HG03066 (cell line): Measurements from ENCODE around the gene RASL10B.

Experiments used
- ATAC-seq: cut with Tn5 transposase; IDR thresholded peaks from one replicate; pipeline ENCODE4 v1.9.1; 2021; ENCODE audit warnings: low read depth; ENCODE audit not compliant: unreplicated experiment

Gene RASL10B

GRCh38 chr17:35716897-35717465 lies 14.5 kb upstream of the RASL10B start:
- ATAC-seq = no peak

DNA sequence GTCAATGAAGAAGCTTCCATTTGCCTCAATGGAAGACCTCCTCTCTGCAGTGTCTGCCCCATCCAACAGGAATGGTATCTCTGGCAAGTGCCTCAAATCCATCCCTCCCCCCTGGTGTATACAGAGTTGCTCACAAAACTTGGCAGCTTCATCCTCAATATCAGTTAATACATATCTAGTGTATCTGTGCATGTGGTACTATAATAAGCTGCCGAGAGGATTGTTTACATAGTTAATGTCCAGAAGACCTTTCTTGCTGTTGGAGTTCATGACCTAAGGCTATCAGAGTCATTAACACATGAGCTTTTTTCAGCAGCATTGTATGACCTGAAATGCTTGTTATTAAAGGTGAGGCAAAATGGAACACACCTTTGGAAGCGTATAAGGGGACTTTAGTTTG lies 14.0 kb upstream of the RASL10B start:
- no peak for ATAC-seq

GRCh38 chr17:35723735-35724134 lies 7.7 kb upstream of the RASL10B start:
- ATAC-seq = no peak

DNA sequence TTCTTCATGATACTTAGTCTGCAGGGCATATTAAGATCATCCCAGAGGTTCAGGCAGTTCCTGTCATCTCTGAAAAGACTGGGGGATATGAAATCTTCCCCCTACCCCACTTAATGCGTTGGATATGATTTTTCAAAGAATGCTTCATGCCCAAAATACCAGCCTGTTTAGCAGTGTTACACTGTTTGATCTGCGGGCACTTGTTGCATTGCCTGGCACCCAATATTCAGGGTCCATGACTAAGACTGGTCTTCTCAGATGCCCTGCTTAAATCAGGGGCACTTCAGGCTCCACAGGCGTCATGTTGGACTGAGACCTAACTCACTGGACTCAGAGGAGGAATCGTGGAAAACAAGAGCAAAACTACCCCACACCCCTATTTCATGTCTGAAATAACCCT lies 6.4 kb upstream of the RASL10B start:
- no peak for ATAC-seq

GRCh38 chr17:35725802-35726126 lies 5.7 kb upstream of the RASL10B start:
- no peak for ATAC-seq

DNA sequence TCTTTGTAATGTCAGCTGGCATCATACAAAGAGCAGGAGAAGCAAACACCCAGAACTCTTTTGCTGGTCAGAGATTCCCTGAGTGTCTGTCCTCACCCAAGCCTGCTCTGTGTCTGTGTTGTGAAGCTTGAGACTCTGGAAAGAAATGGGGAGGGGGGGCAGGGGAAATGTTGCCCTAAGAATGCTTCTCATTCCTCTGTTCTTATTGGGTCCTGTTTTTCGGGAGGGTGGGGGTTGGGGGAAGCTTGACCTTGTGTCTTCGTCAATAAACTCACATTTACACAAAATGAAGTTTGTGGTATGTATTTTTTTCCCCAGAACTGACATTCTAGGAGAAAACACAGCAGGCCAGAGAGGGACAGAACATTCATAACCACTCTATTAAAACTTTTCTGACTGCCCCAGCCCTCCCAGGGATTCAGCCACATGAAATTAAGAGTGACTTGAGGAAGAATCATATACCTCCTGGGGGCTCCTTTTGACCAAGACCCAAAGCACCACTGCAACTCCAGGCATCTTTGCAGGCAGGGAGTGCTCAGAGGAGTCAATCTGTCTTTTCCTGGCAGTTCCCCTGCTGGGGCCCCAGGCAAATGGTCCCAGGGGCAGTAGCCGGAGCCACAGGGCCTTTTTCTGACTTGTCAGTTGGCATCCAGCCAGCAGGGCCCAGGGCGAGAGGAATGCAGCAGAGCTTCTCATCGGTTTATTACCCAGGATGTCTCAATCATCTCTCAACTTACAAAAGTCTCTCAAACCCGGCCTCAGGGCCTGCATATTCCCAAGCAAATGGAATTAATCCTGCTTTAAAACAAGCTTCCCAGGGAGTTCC lies 5.1 kb upstream of the RASL10B start:
- ATAC-seq = no peak

DNA sequence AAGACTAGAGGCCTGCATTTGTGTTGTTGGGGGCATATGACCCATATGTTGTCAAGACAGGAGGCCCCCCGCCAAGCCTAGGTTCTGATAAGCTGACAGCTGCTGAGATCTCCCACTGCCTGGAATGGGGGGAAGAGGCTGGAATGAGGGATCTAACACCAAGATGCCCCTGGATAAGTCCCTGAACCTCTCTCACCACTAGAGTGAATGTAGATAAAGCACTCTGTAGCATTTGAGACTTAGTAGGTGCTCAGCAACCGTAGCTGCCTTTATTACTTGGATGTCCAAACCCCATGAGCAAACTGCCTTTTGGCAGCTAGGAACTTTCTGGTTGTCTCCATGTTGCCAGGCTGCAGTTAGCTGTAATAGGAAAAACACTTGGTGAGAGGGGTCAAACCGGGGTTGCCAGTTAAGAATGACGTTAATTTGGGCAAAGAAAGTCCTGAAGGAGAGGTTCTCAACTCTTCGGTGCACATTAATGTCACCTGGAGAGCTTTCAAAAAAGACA lies 4.4 kb upstream of the RASL10B start:
- ATAC-seq = no peak

- no peak for ATAC-seq
These were observed 3.8 kb upstream of the RASL10B start for GRCh38 chr17:35727635-35728034.

GRCh38 chr17:35728551-35728950 lies 2.9 kb upstream of the RASL10B start:
- ATAC-seq = no peak

DNA sequence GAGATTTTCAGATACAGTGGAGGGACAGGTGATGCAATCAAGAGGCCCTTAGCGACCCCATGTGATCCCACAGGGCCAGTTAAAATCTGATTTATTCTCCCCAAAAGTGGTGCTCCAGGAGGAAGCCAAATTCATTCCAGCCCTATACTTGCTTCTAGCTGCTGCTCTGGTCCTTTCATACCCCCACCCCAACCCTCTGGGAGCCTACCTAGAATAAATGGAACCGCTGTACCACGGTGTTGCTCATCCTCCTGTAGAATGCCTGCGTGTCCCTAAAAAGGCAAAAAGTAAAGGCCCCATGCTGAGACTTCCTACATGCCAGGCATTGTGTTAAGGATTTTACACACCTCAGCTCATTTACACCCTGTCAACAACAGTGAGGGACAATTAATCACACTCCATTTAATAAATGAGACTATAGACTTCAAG lies 2.0 kb upstream of the RASL10B start:
- no peak for ATAC-seq

GRCh38 chr17:35730400-35731005 lies 936 bp upstream of the RASL10B start:
- no peak for ATAC-seq

GRCh38 chr17:35731917-35732805 lies 722 bp downstream of the RASL10B start:
- no peak for ATAC-seq

DNA sequence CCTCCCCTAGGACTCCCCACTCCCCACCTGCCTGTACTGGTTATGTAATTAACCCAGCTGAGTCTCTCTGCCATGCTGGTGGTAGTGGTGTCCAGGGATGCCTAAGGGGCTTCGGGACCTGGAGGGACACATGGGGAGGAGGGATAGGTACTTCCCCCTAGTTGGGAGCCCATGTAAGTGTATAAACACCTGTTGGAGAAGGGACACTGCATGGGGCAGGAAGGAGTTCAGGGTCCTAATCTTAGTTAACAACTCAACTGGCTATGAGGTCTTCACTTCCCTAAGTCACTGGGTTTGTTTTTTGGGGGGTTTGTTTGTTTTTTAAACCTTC lies 1.3 kb downstream of the RASL10B start:
- ATAC-seq = no peak

DNA sequence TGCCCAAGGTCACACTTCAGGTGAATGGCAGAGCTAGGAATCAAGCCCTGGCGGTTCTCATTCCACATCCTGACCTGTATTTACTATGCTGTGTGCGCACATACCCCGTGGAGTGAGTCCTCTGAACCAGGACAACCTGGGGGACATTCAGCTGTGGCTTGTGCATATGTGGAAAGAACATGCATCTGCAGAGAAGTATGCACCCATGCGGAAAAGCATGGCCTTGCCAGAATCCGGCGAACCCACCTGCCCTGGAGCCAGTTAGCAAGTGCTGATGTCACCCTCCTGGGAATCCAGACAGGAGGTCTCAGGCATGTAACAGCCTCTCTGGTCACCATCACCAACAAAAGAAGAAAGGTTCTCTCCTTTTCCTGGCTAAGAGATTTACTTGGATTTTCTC lies 1.9 kb downstream of the RASL10B start:
- no peak for ATAC-seq

- no peak for ATAC-seq
These were observed 3.0 kb downstream of the RASL10B start for GRCh38 chr17:35734396-35734795.

- no peak for ATAC-seq
These were observed 3.8 kb downstream of the RASL10B start for GRCh38 chr17:35735036-35735805.

DNA sequence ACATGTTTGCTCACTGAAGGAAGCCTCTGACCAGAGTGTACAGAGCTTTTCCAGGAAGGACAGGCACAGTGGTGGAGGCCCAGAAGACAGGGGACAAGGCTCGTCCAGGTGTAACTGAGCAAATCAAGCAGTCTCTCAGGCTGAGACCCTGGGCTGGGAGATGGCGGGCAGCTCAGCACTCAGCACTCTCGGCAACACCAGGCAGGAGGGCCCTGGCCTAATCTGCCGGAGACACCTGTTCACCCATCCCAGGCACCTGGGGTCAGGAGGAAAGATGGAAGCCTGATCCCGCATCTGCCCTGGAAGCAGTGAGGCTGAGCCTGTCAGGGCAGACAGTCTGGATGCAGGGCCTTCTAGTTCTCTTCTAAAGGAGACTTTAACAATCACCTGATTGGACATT lies 4.8 kb downstream of the RASL10B start:
- ATAC-seq = no peak

- no peak for ATAC-seq
These were observed 7.2 kb downstream of the RASL10B start for GRCh38 chr17:35738519-35739133.

DNA sequence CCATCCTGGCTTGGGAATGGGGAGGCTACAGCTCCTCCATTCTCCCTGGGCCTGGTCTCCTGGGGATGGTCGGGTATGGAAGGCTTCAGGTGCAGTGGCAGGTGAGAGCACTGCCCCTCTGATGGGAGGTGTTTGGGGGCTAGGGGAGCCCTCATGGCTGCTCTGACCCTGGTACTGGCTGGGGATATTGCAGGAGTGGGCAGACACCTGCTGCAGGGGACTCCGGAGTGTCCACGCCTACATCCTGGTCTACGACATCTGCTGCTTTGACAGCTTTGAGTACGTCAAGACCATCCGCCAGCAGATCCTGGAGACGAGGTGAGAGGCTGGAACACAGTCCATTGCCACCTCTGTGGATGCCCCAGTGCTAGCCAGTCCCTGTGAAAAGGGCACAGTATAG lies 8.8 kb downstream of the RASL10B start:
- ATAC-seq = no peak
